H1 (cell line): Measurements from ENCODE around the gene PRR7. TPM values are rescaled to one million over a fixed set of nuclear protein-coding genes. Genes with fewer than 3 reads are reported as not detected.

Experiments
- CBX5 ChIP-seq: fragments of 300-800, 300-1000 bp; sonication (generic); IDR thresholded peaks from 2 replicates; pipeline ENCODE4 v1.7.1; 2016; ENCODE audit warnings: antibody characterized with exemption, low read length, low read depth
- GABPA ChIP-seq: IDR thresholded peaks from 2 replicates; pipeline ENCODE4 v1.6.1; 2011; ENCODE audit warnings: mild to moderate bottlenecking, low read length, moderate library complexity, borderline replicate concordance; ENCODE audit not compliant: insufficient read depth
- POLR2A ChIP-seq, 2 experiments: IDR thresholded peaks; 1 replicate in 1 of 2; 2 replicates in 1 of 2; pipeline ENCODE4 v1.6.1; 2011; ENCODE audit warnings: low read depth in 2 of 2, low read length in 2 of 2, mild to moderate bottlenecking in 2 of 2; ENCODE audit errors: control extremely low read depth in 1 of 2
- RAD21 ChIP-seq, 2 experiments: IDR thresholded peaks in 1 of 2; conservative IDR thresholded peaks in 1 of 2; 2 replicates each; pipeline ENCODE4 v1.6.1; 2011; ENCODE audit warnings: low read depth in 2 of 2, low read length in 2 of 2, improper control_type of control experiment in 1 of 2, inconsistent platforms in 1 of 2, mild to moderate bottlenecking in 1 of 2, moderate library complexity in 1 of 2
- RNF2 ChIP-seq: fragments of 200-900, 300-1000 bp; sonication (generic); IDR thresholded peaks from 2 replicates; pipeline ENCODE4 v1.7.1; 2016; ENCODE audit warnings: borderline replicate concordance, low read depth, mild to moderate bottlenecking, antibody characterized with exemption, low read length; ENCODE audit not compliant: poor library complexity, severe bottlenecking; ENCODE audit errors: missing control alignments
- polyA plus RNA-seq, 7 experiments: library from polyadenylated mRNA; depleted of rRNA in 3 of 7; stranded (reverse) in 5 of 7; unstranded in 2 of 7; fragments of >200 nt in 5 of 7; fragments of 200-250 nt in 2 of 7; gene quantifications; 1 replicate in 5 of 7; 2 replicates in 1 of 7; 4 replicates in 1 of 7; pipeline versions ENCODE4 v1.2.1 to v1.2.3, GENCODE V29; 2011 to 2013; ENCODE audit warnings: missing spikeins in 2 of 7, mixed read lengths in 2 of 7
- total RNA-seq: library from RNA; stranded (reverse); fragmentation: NEBNext Ultra II Directional; extraction: Animal tissue kit (Norgen Biotek cat#: 25700); gene quantifications from 2 replicates; pipeline ENCODE4 v1.2.1, GENCODE V29; 2021

Gene PRR7
- total and polyA plus RNA-seq, 2 of the 8 experiments (the other 6 are each of a cell fraction or from before 2014, with no cell fraction given) = 8.0 to 11.8 TPM

GRCh38 chr5:177435847-177436536, 10.6 kb upstream of the PRR7 start (continued):
- no peak for TF ChIP-seq GABPA
- TF ChIP-seq CBX5 = no peak
- TF ChIP-seq RAD21 (IDR thresholded peaks at IDR 0.05 in 1 of 2, conservative IDR thresholded peaks at IDR 0.05 in 1 of 2; ENCODE audit: low read depth in 2 of 2, low read length in 2 of 2) = no peak
- TF ChIP-seq RNF2 = no peak
- TF ChIP-seq POLR2A (IDR thresholded peaks at IDR 0.05; ENCODE audit: control extremely low read depth in 1 of 2, low read depth in 2 of 2, low read length in 2 of 2) = no peak
- TF ChIP-seq, all 59 proteins: peak for 0
